Femur (tissue), 1 donor: ENCODE data around the gene LRPAP1.

ENCODE experiments used
- DNase-seq: peaks from one replicate; pipeline ENCODE4 v3.0.0-alpha.2; 2017

The LRPAP1 gene

GRCh38 chr4:3499710-3500109 lies 32.5 kb downstream of the LRPAP1 start:
- no peak for DNase-seq

- DNase-seq = no peak
Observed at GRCh38 chr4:3498901-3499510, 33.2 kb downstream of the LRPAP1 start.

- no peak for DNase-seq
Observed at GRCh38 chr4:3498407-3498806, 33.8 kb downstream of the LRPAP1 start.

GRCh38 chr4:3497523-3498389 lies 34.5 kb downstream of the LRPAP1 start:
- no peak for DNase-seq

- no peak for DNase-seq
Observed at GRCh38 chr4:3497095-3497494, 35.1 kb downstream of the LRPAP1 start.

- DNase-seq = no peak
Observed at GRCh38 chr4:3496021-3496420, 36.2 kb downstream of the LRPAP1 start.

- no peak for DNase-seq
Observed at GRCh38 chr4:3495204-3495975, 36.8 kb downstream of the LRPAP1 start.

GRCh38 chr4:3494462-3494871 lies 37.8 kb downstream of the LRPAP1 start:
- no peak for DNase-seq

GRCh38 chr4:3493720-3494461 lies 38.3 kb downstream of the LRPAP1 start:
- no peak for DNase-seq

- DNase-seq = no peak
Observed at GRCh38 chr4:3492741-3493719, 39.2 kb downstream of the LRPAP1 start.

- no peak for DNase-seq
Observed at GRCh38 chr4:3491681-3492405, 40.4 kb downstream of the LRPAP1 start.

- DNase-seq = no peak
Observed at GRCh38 chr4:3489451-3489962, 42.7 kb downstream of the LRPAP1 start.

- DNase-seq = no peak
Observed at GRCh38 chr4:3488820-3489219, 43.4 kb downstream of the LRPAP1 start.

GRCh38 chr4:3487861-3488260 lies 44.4 kb downstream of the LRPAP1 start:
- no peak for DNase-seq

GRCh38 chr4:3486541-3487540 lies 45.4 kb downstream of the LRPAP1 start:
- no peak for DNase-seq

- no peak for DNase-seq
Observed at GRCh38 chr4:3485886-3486540, 46.2 kb downstream of the LRPAP1 start.

GRCh38 chr4:3485011-3485791 lies 47.0 kb downstream of the LRPAP1 start:
- no peak for DNase-seq
